CD4-positive, alpha-beta T cell treated with Interleukin-1 beta for 1 hour (primary cell): ENCODE results near the gene ZFHX3.

Experiments used
- DNase-seq, 2 donors: peaks; one replicate each; pipeline ENCODE4 v3.0.0-alpha.2; 2020 to 2022

ZFHX3 gene

DNA sequence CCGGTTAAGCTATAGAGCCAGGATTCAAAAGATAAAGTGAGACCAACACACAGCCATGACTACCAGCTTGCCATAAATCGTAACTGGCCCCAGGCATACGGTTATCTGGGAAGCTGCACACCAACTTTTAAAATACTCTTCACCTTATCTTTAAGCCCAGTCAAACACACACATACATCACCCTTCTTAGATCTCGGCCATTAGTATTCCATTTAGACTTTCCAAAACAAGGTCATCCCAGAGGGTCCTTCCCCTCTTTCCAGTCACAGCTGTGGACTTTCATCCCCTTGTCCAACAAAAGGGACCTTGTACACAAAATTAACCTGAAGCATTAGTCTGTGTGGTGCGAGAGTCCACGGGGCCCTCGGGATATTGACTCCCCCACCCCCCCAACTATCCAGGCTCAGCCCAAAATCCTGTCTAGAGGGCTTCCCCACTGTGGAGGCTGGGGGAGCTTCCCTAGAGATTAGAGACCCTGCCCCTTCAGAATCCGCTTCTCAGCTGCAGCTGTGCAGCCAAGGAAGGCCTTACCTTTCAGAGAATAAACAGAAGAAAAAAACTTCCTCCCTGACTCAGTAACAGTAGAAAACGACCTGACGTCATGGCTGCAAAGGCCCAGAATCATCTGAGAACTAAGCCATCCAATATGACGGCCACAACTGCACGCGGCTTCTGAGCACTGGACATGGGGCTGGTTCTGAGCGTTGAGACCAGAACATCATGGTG is 9.9 kb downstream of the ZFHX3 start:
- no peak for DNase-seq

DNA sequence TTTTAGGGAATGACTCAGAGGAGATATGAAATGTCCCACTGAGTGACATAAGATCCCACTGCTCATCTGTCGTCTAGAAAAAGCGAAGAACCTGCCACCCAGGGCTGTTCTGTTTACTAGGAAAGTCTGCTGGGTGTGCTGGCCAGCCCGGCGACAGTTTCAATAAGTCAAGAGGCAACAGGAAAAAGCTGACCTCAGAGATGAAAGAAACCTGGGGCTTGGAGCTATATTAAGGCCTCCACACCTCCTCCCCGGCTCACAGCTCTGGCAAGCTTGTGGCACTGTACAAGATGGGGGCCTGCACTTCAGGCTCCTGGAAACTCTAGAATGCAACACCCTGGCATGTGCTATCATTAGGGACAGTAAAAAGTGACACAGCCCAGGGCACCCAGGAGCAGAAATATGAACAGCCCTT is 10.6 kb downstream of the ZFHX3 start:
- no peak for DNase-seq

DNA sequence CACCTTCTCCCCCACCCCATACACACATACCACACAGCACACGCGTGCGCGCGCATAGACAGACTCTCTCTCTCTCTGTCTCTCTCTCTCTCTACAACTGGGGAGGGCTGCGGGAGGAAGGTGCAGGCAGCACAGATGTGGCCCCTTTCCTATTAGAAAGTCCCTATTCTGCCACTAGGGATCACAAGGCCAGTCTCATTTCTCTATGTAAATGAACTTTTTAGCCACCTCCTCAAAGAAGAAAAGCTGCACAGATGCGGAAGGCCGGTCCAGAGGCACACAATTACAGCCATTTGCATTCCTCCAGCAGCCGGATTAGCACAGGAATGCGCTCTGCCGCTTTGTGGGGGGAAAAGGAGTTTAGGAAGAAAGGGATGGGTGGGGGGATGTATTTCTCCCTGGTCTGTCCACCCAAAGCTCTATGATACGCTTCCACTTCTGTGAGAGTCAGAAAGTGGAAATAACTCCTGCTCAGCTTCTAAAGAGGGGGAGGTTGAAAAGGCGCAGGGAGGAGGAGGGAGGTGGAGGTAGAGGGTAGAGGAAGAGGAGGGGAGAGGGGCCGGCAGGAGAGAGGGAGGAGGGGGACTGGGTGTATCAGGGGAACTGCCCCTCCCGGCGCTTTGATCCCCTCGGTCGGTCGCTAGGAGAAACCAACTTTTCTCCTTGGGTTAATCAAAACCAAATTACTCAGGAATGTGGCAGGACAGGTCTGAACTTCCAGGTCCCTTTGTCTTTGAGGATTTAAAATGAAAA is 11.7 kb downstream of the ZFHX3 start:
- peak in 1 of 2 donors; percentile 17 for DNase-seq

DNA sequence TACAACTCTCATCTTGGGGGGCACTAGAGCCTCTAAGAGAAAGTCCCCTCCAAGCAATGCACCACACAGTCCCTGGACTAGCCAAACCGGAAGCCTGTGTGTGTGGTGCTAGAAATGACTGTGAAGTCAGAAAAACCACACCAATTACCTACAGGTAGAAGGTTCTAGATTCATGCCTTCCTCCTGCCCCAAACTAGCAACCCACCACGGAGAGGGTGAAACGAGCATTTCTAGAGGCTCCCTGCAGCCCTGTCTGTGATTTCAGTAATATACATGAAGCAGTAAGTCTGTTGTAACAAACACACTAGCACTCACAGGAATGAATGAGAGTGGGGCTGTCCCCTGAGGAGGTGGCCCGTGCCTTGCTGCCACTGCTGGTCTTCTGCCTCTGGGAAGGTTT is 13.6 kb downstream of the ZFHX3 start:
- DNase-seq: no peak

DNA sequence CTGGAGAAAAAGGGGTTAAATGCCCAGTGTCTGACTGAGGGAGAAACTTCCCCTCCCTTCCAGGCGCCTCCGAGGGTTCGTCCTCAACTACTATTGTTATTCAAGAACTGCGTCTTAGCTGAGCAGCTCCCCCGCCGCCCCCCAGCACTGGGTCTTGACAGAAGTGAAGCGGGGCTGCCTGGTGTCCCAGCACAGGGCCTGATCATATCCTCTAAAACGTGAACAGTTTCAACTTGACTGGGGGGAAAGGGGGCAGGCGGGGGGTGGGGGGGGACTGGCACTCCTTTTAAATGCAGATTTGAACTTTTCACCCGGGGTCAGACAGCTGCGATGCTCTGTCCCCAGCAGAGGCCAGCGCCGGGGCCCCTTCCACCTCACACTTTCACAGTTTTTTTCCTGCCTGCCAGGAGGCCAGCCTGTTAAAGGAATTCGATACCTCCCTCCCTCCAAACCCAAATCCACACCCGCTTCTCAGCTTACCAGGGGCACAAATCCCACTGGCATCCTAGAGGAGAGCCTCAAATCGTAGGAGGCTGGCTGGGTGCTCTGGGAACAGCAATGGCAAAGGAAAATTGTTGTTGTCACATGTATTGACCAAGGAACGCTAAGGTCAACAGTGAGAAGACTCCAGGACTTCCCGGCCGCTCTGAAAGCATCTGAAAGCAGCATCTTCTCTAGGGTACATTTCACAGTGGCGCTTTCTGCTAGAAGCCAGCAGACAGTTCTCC is 14.5 kb downstream of the ZFHX3 start:
- no peak for DNase-seq

DNA sequence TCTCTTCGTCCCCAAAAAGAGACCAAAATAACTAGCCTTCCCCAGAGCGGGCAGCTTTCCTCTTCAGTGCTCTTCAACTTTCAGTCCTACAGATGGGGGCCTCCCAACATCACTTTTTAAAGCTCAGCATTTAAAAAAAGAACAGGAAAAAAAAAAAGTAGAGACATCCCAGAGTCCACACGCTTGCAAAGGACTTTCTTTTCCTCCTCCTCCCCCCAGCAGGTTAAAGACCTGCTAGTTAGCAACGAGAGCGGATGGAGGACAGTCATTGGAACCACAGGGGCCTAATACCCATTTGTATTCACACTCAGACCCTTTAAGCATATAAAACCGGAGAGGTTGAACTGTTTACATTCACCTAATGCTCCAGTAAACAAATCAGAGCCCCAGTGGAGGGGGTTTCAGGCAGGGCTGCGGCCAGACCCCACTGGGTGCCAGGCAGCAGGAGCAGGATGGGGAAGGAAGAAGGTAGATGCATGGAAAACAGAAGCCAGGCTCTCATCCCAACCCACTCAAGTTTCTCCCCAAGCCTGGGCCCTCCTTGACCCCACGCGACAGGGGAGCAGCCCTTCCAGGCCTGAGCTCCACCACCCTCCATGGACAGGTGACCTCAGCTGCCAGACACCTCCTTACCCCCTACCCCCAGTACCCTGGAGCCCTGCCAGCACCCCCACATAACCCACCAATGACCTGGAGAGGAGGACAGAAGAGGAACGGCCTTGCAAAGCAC is 15.2 kb downstream of the ZFHX3 start:
- DNase-seq: no peak

DNA sequence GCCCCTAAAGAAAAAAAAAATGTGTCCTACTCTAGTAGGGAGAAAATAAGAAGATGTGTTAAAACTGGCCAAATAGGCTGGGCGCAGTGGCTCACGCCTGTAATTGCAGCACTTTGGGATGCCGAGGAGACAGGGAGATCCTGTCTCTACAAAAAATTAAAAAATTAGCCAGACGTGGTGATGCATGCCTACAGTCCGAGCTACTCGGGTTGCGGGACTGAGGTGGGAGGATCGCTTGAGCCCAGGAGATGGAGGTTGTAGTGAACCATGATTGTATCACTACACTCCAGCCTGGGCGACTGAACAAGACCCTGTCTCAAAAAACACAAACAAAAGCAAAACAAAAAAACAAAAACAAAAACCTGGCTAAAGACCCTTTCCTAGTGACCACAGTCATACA is 15.9 kb downstream of the ZFHX3 start:
- DNase-seq: no peak

DNA sequence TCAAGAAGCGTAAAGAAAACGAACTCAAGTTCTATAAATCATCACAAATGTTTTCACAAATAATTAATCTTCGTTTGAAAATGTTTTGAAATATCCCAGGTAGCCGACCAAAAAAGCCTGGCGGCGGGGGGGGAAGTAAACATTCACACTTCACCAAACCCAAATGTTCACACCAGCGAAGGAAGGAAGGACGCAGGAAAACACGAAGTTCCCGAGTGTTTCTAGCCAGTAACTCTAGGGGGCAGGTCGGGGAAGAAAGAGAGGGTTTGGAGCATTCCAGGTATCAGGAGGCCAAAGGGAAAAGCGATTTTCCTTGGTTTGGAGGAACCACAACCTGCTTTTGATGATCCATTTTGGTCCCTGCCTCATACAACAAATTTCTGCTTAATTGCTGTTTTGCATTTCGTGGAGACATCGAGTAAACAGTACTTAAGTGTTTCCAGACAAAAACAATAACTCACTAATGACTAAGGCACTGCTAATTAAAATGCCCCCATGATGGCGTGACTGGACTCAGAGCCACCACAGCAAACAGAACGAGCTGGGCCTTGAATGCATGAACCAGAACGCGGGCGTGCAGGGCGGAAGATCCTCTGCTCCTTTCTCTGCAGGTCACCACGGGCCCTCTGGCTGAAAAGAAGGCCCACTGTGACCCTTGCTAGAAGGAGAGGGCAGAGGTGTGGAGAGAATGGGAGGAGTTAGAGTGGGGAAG is 16.6 kb downstream of the ZFHX3 start:
- no peak for DNase-seq

DNA sequence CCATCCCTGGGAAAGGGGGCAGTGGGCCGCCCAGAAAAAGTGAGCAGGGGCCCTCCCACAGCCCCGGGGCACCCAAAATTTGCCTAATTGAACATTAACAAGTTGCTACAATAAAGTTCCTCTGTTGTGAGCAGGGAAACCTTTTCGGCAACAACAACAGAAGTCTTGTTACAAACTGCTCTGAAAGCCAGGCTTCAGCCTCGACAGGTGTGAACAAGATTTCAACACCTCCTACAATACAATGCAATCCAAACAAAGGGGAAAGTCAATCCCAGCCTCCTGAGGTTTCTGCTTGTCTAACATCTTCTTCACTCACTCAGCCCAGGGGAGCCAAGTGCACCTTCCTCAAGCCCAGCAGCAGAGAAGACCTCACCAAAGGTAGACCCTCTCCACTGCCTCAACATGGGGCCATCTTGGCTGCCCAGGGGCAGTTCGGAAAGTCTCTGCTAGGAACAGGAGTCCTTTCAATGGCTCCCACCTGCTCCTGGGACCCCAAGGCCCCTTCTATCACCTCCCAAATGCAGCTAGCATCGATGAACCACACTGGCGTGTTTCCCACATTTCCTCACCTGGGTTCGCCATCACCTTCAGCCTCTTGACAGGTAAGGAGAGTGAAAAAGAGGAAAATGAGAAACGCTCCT is 19.1 kb downstream of the ZFHX3 start:
- DNase-seq: no peak

DNA sequence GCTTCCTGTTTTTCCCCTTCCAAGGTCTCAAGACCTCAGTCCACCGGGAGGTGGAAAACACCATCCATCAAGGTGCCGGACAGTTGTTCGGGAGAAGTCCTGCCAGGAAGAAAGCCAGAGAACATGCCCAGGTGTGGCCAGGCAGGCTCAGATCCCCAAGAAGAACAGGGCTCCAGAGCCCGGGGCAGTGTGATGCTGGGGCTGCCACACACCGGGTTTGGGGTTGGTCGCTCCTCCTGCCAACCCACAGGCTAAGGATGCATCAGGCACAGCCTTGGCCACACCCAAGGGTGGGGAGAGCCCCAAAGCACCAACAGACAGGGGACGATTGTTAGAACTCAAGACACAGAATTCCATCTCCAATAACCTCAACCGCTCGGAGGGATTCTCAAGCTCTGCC is 19.7 kb downstream of the ZFHX3 start:
- no peak for DNase-seq

DNA sequence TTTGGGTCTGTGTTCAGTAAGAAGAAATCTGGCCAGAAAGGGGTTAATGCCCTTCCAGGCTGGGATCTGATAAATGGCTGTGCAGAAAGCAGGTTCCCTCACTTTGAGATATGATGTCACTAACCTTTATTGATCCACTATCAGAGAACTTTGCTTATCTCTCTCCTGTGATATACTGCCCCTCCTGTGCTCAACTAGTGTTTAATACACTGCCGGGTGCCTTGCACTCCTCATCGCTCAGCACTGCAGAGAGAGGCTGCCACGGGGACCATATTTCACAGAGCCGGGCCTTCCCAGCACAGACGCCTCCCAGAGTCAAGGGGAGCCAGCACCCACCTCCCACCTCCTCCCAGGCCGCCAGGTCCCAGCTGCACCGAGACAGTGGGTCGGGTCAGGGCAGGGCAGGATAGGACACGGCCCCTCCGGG is 20.2 kb downstream of the ZFHX3 start:
- no peak for DNase-seq

DNA sequence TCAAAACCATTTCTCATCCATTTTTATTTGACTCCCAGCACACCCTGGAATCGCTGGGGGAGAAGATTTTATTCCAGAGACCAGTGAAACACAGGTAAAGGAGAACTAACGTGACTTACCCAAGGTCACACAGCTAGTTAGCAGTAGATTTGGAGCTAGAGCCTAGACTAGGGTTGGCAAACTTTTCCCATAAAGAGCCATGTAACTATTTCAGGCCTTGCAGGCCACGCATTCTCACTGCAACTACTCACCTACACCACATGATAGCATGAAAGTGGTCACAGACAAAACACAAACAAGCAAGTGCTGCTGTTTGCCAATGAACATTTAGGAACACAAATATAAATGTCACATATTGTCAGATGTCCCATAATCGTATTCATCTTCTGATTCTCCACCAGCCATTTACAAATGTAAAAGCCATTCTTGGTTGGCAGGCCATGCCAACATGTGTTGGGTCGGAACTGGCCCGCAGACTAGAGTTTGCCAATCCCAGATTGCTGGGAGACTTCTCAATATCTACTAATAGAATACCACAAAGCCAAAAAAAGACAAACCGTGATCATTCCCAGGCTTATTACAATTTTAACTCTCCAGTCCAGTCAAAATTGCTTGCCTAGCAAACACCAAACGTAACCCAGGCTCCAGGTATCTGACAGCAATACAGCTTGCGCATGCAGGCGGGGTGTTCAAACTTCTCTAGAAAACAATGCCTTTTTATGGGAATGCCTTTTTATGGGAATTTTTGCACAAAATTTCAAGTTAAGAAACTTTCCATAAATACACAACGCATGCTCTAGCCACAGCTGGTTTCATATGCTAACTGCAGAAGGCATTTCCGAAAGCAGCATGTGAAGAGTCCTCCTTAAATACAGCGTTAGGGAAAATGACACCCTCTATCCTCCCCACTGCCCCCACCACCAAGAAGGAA is 20.9 kb downstream of the ZFHX3 start:
- no peak for DNase-seq

DNA sequence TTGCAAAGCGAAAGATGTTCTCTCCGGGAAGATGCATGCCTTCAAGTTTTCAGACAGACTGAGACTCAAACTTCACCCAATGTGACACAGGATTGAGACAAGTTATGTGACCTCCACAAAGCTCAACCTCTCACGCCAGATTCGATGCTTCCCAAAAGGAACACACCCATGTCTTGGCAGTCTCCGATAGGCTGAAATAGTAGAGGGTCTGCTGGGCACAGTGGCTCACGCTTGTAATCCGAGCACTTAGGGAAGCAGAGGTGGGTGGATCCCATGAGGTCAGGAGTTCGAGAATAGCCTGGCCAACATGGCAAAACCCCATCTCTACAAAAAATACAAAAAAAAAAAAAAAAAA is 22.1 kb downstream of the ZFHX3 start:
- no peak for DNase-seq

DNA sequence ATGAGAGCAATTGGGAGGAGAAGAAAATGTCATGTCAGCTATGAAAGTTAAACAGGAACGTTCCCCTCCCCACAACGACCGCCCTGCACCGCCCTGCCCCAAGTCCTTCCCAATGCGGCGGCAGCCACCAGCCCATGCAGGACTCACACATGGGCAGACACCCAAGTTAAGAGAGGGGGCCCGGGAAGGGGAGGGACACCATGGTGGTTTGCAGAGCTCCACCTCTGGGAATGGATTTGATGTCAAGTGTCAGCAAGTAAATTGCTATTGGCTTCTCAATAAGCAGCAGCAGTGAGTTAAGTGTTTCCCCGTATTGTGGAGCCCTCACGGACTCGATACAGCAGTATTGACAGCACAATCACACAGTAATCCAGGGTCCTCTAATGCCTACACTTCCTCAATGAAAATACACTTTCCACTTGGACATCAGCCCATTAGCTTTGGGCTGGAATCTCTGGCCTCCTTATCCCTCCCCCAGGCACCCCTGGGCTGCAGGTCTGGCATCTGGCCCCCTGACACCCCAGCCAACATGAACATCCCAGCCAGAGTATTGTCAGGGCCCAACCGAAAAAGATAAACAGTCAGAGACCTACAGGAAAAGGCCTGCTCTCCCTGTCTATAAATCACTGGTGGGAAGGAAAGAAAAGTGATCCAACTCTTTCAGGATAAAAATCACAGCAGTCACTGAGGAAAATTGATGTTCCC is 22.6 kb downstream of the ZFHX3 start:
- no peak for DNase-seq

DNA sequence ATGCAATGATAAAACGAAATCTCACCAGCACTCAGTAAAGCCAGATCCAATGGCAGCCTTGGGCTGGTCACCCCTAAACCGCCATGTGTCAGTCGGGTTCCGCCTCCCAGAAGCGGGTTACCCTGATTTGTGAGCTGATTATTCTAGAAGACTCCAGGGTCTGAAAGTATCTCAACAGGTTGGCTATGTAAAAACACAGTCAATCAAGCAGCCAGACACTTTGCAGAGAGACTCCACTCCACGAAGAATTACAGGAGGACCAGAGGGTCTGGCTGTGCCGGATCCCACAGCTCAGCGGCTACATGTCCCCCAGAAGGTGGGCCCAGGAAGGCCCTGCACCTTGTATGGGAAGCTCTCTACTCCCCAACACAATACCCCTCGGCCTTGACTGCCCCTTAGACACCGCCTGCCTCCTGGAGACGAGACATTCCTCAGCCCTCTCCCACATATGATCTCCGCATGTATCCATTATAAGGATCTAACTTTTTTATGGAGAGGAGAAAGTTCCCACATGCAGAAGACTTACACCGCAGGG is 23.3 kb downstream of the ZFHX3 start:
- DNase-seq: no peak

DNA sequence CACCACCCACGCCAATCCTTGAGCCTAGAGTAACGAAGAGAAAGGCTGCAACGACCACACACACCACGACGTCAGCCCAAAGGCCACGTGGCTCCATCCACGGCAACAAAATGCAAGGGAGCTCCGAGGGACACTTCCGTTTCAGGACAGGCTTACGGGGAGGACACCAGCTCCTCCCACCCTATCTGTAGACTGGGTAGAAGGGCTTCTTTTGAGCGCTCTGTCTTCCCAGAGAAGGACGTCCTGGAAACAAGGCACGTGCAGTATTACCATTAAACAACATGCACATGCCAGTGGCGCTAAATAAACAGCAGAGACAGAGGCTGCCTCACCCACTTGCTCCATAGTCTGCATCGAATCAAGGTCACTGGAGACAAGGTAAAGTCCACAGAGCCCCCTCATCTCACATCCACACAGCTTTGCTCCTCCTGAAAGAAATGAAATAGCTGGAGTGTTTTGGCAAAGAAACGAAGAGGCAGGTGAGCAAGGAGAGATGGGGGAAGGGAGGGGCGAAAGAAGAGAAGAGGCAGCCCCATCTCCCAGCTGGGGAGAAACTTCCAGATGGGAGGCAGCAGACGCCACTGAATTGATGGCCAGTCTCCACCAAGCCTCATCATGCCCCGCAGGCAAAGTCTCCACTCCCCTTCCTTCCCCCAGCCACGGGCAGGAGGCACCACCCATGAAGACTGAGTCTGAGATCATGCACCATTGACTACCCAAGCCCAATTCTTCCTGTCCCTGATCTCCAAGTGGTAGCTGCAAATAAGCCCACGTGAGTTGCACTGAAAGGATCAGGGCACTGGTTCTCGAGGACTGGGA is 24.0 kb downstream of the ZFHX3 start:
- no peak for DNase-seq

DNA sequence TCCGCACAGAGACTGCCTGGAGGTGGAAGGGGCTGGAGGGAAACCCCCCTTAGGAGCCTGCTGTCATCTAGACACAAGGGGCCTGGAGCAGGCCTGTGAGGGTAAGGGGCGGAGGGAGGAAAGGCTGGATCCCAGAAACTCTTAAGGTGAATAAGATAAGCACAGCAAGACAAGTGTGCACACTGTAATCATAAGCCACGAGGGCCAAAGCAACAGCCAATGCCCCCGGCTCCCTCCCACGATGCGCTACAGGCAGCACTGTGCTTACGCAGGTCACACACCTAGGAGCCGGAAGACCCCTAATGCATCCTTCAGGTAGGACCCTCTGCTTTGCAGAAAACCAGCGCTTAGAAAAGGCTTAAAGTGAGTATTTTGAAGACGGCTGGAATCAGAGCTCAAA is 24.6 kb downstream of the ZFHX3 start:
- no peak for DNase-seq

DNA sequence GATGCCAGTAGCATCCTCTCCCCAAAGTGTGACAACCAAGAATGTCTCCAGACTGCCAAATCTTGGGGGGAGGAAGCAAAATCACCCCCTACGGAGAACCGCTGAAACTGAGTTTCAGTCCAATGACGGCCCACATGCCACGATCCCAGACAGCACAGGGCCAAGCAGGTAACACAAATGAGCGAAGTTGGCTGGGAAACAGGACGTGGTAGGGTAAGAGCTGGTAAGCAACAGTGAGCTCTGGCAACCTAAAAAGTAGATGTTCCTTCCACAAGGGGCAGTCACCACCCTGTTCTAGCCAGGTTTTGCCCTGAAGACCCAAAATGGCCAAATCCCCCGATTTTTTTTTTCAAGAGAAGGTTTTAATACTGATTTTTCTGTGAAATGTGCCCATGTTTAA is 25.4 kb downstream of the ZFHX3 start:
- no peak for DNase-seq

DNA sequence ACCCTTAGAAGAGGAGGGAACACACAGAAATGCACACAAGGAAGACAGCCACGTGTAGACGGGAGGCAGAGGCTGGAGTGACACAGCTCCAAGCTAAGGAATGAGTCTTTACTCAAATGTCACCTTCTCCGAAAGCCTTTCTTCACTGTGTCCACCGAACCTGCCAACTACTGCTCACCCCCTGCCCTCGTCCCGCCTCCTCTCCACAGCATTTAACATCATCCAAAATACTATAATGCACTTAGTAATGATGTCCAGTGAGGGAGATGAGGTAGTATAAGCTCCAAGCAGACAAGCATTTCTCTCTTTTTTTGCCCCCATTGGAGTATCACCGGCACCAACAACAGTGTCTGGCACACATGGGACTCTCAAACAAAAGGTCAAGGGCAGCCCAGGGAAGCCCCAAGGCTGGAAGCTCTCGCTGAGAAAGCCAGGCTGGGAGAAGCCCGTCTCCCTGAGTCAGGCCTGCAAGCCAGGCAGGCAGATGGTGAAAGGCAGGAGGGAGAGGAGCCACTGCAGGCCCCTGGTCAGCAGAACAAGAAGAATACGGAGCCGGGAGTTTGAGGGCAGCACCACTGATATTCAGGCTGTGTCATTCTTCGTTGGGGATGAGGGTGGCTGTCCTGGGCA is 25.9 kb downstream of the ZFHX3 start:
- DNase-seq: no peak
